Stomach (tissue), 9 donors: ENCODE measurements around the gene PIN4. TPM values are rescaled to one million over a fixed set of nuclear protein-coding genes. Genes with fewer than 3 reads are reported as not detected.

Experiments used
- DNase-seq, 2 donors: peaks; one replicate each; pipeline versions ENCODE4 v3.0.0 to v3.0.0-alpha.2; 2013 to 2019
- H3K27ac ChIP-seq, 5 donors: fragments of 200-600 bp in 4 of 5; sonication (generic) in 4 of 5; one replicate each; pipeline ENCODE4 v1.5.1; 2013 to 2019; ENCODE audit warnings: mild to moderate bottlenecking in 1 of 5, moderate library complexity in 1 of 5
- H3K27me3 ChIP-seq, 3 donors: fragments of 200-600 bp; sonication (generic); one replicate each; pipeline ENCODE4 v1.5.1; 2017 to 2019; ENCODE audit warnings: mixed run types in 1 of 3
- H3K36me3 ChIP-seq, 4 donors: fragments of 200-600 bp; sonication (generic); 1 replicate in 3 of 4; 2 replicates in 1 of 4; pipeline ENCODE4 v1.5.1; 2016 to 2019
- H3K4me1 ChIP-seq, 4 donors: fragments of 200-600 bp; sonication (generic); one replicate each; pipeline ENCODE4 v1.5.1; 2016 to 2019
- H3K4me3 ChIP-seq, 4 donors: fragments of 200-600 bp; sonication (generic) in 3 of 4; one replicate each; pipeline ENCODE4 v1.5.1; 2016 to 2019; ENCODE audit warnings: mild to moderate bottlenecking in 1 of 4
- H3K9me3 ChIP-seq, 4 donors: fragments of 200-600 bp; sonication (generic); one replicate each; pipeline ENCODE4 v1.5.1; 2016 to 2019
- EP300 ChIP-seq: sonication (generic); formaldehyde crosslinking; IDR thresholded peaks from one replicate; pipeline ENCODE4 v1.6.1; 2017; ENCODE audit warnings: antibody characterized with exemption
- POLR2A ChIP-seq, 4 donors: fragments of 450-650 bp; IDR thresholded peaks; one replicate each; pipeline ENCODE4 v1.6.1; 2016; ENCODE audit warnings: antibody characterized with exemption in 4 of 4, control low read depth in 2 of 4, mild to moderate bottlenecking in 1 of 4, moderate library complexity in 1 of 4
- POLR2AphosphoS5 ChIP-seq, 3 donors: sonication (generic); formaldehyde crosslinking; IDR thresholded peaks; one replicate each; pipeline ENCODE4 v1.6.1; 2016; ENCODE audit warnings: antibody characterized with exemption in 3 of 3
- WGBS, 5 donors: extraction: QIAGEN DNeasy Blood & Tissue Kit in 3 of 5; methylation state at CpG; one replicate each; pipeline versions ENCODE4 v1.1.5 to v1.1.7; 2013 to 2018; 5-methylcytosine and 5-hydroxymethylcytosine counted together
- intact Hi-C: fragments of 100-400 bp; cut with DNase I; formaldehyde crosslinking; loops from one replicate; pipeline ENCODE4 v1.15.1; 2023; ENCODE audit warnings: low total_unique reads
- polyA plus RNA-seq, 3 donors: library from polyadenylated mRNA; stranded (reverse); fragments of 200-250 nt; gene quantifications; one replicate each; pipeline ENCODE4 v1.2.3, GENCODE V29; 2013
- total RNA-seq, 5 donors: library from RNA; depleted of rRNA; stranded (reverse); fragments of >200 nt; gene quantifications; one replicate each; pipeline versions ENCODE4 v1.1.0 to v1.2.3, GENCODE V29; 2014 to 2016
- TF ChIP-seq, protein P1 (sequence below), 7 experiments: fragments of 450-650 bp in 4 of 7; fragments of 200-600 bp in 3 of 7; sonication (generic) in 3 of 7; IDR thresholded peaks; one replicate each; pipeline ENCODE4 v1.5.1; 2016 to 2019; ENCODE audit warnings: antibody characterized with exemption in 7 of 7, control low read depth in 2 of 7, mild to moderate bottlenecking in 1 of 7
- donor health status: healthy with polysubstance abuse.
- donor health status: Bipolar disorder and iron deficiency.
- donor health status: healthy.

PIN4 gene
- total and polyA plus RNA-seq, 8 donors = 0.45 to 37.8 (median 16.4) TPM; not detected in 2

DNA sequence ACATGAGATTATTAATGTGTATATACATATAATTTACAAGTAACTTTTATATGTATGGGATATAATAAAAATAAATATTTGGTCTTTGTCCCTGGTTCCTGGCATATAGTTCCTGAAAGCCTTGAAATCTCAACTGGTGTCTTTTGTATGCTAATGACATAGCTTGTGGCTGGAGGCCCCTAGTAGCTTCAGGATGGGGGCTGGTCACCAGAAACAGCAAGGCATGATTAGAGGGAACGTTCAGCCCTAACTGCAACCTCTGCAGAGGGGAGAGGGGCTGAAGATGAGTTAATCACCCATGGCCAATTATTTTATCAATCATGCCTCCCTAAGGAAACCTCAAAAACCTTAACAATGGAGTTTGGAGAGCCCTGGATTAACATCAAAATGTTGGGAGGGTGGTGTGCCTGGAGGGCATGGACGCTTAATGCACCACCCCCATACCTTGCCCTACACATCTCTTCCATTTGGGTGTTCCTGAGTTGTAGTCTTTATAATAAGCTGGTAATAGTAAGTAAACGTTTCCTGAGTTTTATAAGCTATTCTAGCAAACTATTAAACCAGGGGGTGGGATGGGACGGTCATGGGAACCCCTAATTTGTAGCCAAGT, 21.3 kb downstream of the PIN4 start:
- Histone ChIP-seq H3K27me3 (no peaks in the 10 kb centered on the region), H3K36me3 (peaks cover 0 to 37% (median 22%) of the 10 kb centered on the region in 4 donors), H3K4me1 (no peaks in the 10 kb centered on the region), H3K27ac (no peak overlapping the region), H3K4me3 (no peak overlapping the region), H3K9me3 (no peaks in the 10 kb centered on the region)
- intact Hi-C loops = no loop called here
- TF ChIP-seq, protein P1, sequence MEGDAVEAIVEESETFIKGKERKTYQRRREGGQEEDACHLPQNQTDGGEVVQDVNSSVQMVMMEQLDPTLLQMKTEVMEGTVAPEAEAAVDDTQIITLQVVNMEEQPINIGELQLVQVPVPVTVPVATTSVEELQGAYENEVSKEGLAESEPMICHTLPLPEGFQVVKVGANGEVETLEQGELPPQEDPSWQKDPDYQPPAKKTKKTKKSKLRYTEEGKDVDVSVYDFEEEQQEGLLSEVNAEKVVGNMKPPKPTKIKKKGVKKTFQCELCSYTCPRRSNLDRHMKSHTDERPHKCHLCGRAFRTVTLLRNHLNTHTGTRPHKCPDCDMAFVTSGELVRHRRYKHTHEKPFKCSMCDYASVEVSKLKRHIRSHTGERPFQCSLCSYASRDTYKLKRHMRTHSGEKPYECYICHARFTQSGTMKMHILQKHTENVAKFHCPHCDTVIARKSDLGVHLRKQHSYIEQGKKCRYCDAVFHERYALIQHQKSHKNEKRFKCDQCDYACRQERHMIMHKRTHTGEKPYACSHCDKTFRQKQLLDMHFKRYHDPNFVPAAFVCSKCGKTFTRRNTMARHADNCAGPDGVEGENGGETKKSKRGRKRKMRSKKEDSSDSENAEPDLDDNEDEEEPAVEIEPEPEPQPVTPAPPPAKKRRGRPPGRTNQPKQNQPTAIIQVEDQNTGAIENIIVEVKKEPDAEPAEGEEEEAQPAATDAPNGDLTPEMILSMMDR (IDR thresholded peaks at IDR 0.05) = no peak
- TF ChIP-seq POLR2AphosphoS5 (IDR thresholded peaks at IDR 0.05) (no peak), POLR2A (IDR thresholded peaks at IDR 0.05) (no peak), EP300 (no peak)
- no peak for DNase-seq
- WGBS, 5 donors = 42 to 82% (median 81%) methylated on average over 4 of the region's 4 CpGs

DNA sequence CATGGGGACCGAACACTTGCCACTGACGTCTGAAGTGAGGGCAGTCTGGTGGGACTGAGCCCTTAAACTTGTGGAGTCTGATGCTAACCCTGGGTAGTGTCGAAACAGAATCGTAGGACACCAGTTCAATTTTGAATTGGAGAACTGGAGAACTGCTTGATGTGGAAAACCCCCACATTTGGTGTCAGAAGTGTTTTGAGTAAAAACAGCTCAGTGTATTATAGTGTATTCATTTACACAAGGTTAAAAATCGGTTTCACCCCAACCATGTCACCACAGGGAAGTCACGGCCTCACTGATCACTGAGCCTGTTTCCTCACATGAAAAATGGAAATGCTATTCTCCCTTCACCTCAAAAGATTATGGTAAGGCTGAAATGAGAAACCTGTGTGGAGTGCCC, 21.9 kb downstream of the PIN4 start:
- WGBS, 5 donors = 59 to 92% (median 68%) methylated on average over 6 of the region's 6 CpGs
- no peak for DNase-seq
- H3K4me1 ChIP-seq = no peaks in the 10 kb centered on the region
- TF ChIP-seq EP300 (no peak), POLR2AphosphoS5 (IDR thresholded peaks at IDR 0.05) (no peak), POLR2A (IDR thresholded peaks at IDR 0.05) (no peak)
- TF ChIP-seq, protein P1 (IDR thresholded peaks at IDR 0.05) = no peak
- H3K36me3 ChIP-seq = peaks cover 0 to 32% (median 16%) of the 10 kb centered on the region in 4 donors
- H3K4me3 ChIP-seq = no peak overlapping the region
- H3K27ac ChIP-seq = no peak overlapping the region
- H3K27me3 ChIP-seq = no peaks in the 10 kb centered on the region
- intact Hi-C loops = no loop called here
- no peaks in the 10 kb centered on the region for H3K9me3 ChIP-seq

DNA sequence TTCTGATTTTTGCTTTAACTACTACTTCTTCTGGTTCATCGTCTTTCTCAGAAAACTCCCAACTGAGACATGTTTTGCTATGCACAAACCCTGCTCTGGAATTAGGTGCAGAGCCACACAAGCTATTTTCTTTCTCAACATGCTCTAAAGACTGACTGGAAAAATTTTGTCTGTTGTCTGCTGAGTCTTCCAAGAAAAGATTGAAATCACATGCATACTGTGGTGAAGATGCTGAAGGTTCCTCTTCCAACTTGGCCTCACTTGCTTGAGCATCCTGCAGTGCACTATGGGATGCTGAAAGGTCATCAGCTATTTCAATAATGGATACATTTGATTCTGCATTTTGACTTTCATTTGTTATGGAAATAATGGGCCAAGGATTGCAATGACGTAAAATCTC, 24.1 kb downstream of the PIN4 start:
- Histone ChIP-seq H3K27me3 (no peaks in the 10 kb centered on the region), H3K4me3 (no peak overlapping the region), H3K4me1 (no peaks in the 10 kb centered on the region), H3K27ac (no peak overlapping the region), H3K36me3 (peaks cover 0 to 20% (median 5%) of the 10 kb centered on the region in 4 donors), H3K9me3 (no peaks in the 10 kb centered on the region)
- DNase-seq = no peak
- 87 to 97% (median 94%) methylated on average over 2 of the region's 2 CpGs for WGBS, 5 donors
- intact Hi-C loops = no loop called here
- TF ChIP-seq POLR2A (IDR thresholded peaks at IDR 0.05) (no peak), EP300 (no peak), POLR2AphosphoS5 (IDR thresholded peaks at IDR 0.05) (no peak)
- TF ChIP-seq, protein P1 (IDR thresholded peaks at IDR 0.05) = no peak

DNA sequence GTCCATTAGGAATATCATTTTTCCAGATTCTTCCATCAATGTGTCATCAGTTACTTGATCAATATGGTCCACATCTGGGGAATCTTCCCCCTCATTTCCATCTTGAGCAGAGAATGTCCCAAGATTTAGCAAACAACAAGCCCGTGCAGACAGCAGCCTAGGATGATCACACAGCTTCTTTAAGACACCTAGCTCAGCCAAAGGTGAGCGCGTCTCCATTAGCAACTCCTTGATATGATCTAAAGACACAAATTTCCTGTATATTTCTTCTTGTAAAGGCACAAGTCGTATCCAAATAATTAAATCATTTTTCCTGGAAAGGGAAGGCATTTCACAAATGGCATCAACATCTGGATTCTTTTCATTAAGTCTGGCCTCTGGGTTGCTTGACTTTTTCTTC, 25.8 kb downstream of the PIN4 start:
- Histone ChIP-seq H3K27ac (no peak overlapping the region), H3K36me3 (peaks cover 0 to 20% (median 5%) of the 10 kb centered on the region in 4 donors), H3K27me3 (no peaks in the 10 kb centered on the region), H3K9me3 (no peaks in the 10 kb centered on the region), H3K4me3 (no peak overlapping the region), H3K4me1 (no peaks in the 10 kb centered on the region)
- no peak for TF ChIP-seq POLR2A (IDR thresholded peaks at IDR 0.05)
- TF ChIP-seq, protein P1 (IDR thresholded peaks at IDR 0.05) = no peak
- no peak for TF ChIP-seq POLR2AphosphoS5 (IDR thresholded peaks at IDR 0.05)
- no peak for TF ChIP-seq EP300
- intact Hi-C loops = no loop called here
- DNase-seq = no peak
- WGBS, 5 donors = 82 to 99% (median 96%) methylated on average over 4 of the region's 4 CpGs
